Vagina (tissue), 2 donors: ENCODE results near the gene RUFY4. TPM values are rescaled to one million over a fixed set of nuclear protein-coding genes. Genes with fewer than 3 reads are reported as not detected.

ENCODE experiments used
- DNase-seq, 2 donors: peaks; one replicate each; pipeline ENCODE4 v3.0.0-alpha.2; 2017; ENCODE audit errors: extremely low spot score in 2 of 2
- H3K27ac ChIP-seq: fragments of 200-600 bp; sonication (generic); one replicate; pipeline ENCODE4 v1.5.1; 2019
- H3K27me3 ChIP-seq: fragments of 200-600 bp; sonication (generic); one replicate; pipeline ENCODE4 v1.5.1; 2019
- H3K36me3 ChIP-seq, 2 donors: fragments of 200-600 bp; sonication (generic); one replicate each; pipeline ENCODE4 v1.5.1; 2017 to 2019
- H3K4me1 ChIP-seq: fragments of 200-600 bp; sonication (generic); one replicate; pipeline ENCODE4 v1.5.1; 2019
- H3K4me3 ChIP-seq, 2 donors: fragments of 200-600 bp; sonication (generic); 1 replicate in 1 of 2; 2 replicates in 1 of 2; pipeline ENCODE4 v1.5.1; 2016 to 2019
- H3K9me3 ChIP-seq: fragments of 200-600 bp; sonication (generic); one replicate; pipeline ENCODE4 v1.5.1; 2019
- POLR2A ChIP-seq, 2 donors: fragments of 450-650 bp; IDR thresholded peaks; one replicate each; pipeline ENCODE4 v1.6.1; 2017; ENCODE audit warnings: antibody characterized with exemption in 2 of 2, mild to moderate bottlenecking in 2 of 2, moderate library complexity in 2 of 2
- POLR2AphosphoS5 ChIP-seq, 2 donors: sonication (generic); formaldehyde crosslinking; IDR thresholded peaks; one replicate each; pipeline ENCODE4 v1.9.0; 2017; ENCODE audit warnings: antibody characterized with exemption in 2 of 2, mild to moderate bottlenecking in 2 of 2, low read depth in 1 of 2; ENCODE audit not compliant: insufficient read depth in 1 of 2
- intact Hi-C: fragments of 100-400 bp; cut with DNase I; formaldehyde crosslinking; loops from one replicate; pipeline ENCODE4 v1.15.1; 2023
- total RNA-seq: library from RNA; depleted of rRNA; stranded (reverse); fragments of >200 nt; gene quantifications from one replicate; pipeline ENCODE4 v1.2.3, GENCODE V29; 2016
- TF ChIP-seq, protein P1 (sequence below), 3 experiments: fragments of 450-650 bp in 2 of 3; fragments of 200-600 bp in 1 of 3; sonication (generic) in 1 of 3; IDR thresholded peaks; one replicate each; pipeline ENCODE4 v1.5.1; 2017 to 2019; ENCODE audit warnings: antibody characterized with exemption in 3 of 3, mild to moderate bottlenecking in 2 of 3, moderate library complexity in 2 of 3

RUFY4 gene
- total RNA-seq, 1 donor from 2014 or later = not detected

GRCh38 chr2:218083352-218083676 lies 14.3 kb downstream of the RUFY4 start:
- no peaks in the 10 kb centered on the region for H3K4me1 ChIP-seq
- no peaks in the 10 kb centered on the region for H3K27me3 ChIP-seq
- no peaks in the 10 kb centered on the region for H3K36me3 ChIP-seq
- H3K4me3 ChIP-seq = no peak overlapping the region
- TF ChIP-seq POLR2A (IDR thresholded peaks at IDR 0.05) (no peak), POLR2AphosphoS5 (IDR thresholded peaks at IDR 0.05; ENCODE audit: insufficient read depth in 1 of 2, low read depth in 1 of 2) (no peak)
- TF ChIP-seq, protein P1, sequence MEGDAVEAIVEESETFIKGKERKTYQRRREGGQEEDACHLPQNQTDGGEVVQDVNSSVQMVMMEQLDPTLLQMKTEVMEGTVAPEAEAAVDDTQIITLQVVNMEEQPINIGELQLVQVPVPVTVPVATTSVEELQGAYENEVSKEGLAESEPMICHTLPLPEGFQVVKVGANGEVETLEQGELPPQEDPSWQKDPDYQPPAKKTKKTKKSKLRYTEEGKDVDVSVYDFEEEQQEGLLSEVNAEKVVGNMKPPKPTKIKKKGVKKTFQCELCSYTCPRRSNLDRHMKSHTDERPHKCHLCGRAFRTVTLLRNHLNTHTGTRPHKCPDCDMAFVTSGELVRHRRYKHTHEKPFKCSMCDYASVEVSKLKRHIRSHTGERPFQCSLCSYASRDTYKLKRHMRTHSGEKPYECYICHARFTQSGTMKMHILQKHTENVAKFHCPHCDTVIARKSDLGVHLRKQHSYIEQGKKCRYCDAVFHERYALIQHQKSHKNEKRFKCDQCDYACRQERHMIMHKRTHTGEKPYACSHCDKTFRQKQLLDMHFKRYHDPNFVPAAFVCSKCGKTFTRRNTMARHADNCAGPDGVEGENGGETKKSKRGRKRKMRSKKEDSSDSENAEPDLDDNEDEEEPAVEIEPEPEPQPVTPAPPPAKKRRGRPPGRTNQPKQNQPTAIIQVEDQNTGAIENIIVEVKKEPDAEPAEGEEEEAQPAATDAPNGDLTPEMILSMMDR (IDR thresholded peaks at IDR 0.05) = no peak
- no peak for DNase-seq
- H3K27ac ChIP-seq = no peak overlapping the region
- no peaks in the 10 kb centered on the region for H3K9me3 ChIP-seq
- intact Hi-C loops = no loop called here

DNA sequence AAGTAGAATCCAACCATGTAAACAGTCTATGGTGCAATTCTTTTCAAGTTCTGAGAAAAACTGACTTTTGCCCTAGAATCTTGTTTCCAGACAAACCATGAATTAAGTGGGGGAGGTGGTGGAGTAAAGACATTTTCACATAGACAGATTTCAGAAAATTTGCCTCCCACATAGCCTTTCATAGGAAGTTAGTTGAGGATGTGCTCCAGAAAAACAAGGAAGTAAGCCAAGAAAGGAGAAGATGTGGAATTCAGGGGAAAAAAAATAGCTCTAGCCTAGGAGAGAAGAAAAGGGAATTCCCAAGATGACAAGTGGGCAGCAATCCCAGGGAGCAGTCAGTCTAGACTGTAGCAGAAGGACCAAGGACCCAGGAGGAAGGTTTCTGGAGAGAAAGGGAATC lies 17.4 kb downstream of the RUFY4 start:
- intact Hi-C loops = no loop called here
- TF ChIP-seq POLR2AphosphoS5 (IDR thresholded peaks at IDR 0.05; ENCODE audit: insufficient read depth in 1 of 2, low read depth in 1 of 2) = no peak
- no peak for TF ChIP-seq POLR2A (IDR thresholded peaks at IDR 0.05)
- TF ChIP-seq, protein P1 (IDR thresholded peaks at IDR 0.05) = no peak
- no peak overlapping the region for H3K4me3 ChIP-seq
- H3K9me3 ChIP-seq = no peaks in the 10 kb centered on the region
- H3K36me3 ChIP-seq = no peaks in the 10 kb centered on the region
- H3K27me3 ChIP-seq = no peaks in the 10 kb centered on the region
- no peak for DNase-seq
- H3K27ac ChIP-seq = no peak overlapping the region
- H3K4me1 ChIP-seq = no peaks in the 10 kb centered on the region

GRCh38 chr2:218089259-218089658 lies 20.2 kb downstream of the RUFY4 start:
- H3K9me3 ChIP-seq = no peaks in the 10 kb centered on the region

GRCh38 chr2:218091746-218092145 lies 22.7 kb downstream of the RUFY4 start:
- no peak for DNase-seq
- Histone ChIP-seq H3K4me3 (no peak overlapping the region), H3K27me3 (no peaks in the 10 kb centered on the region), H3K27ac (no peak overlapping the region), H3K36me3 (no peaks in the 10 kb centered on the region), H3K9me3 (no peaks in the 10 kb centered on the region), H3K4me1 (no peaks in the 10 kb centered on the region)
- intact Hi-C loops = no loop called here
- TF ChIP-seq, protein P1 (IDR thresholded peaks at IDR 0.05) = no peak
- TF ChIP-seq POLR2AphosphoS5 (IDR thresholded peaks at IDR 0.05; ENCODE audit: insufficient read depth in 1 of 2, low read depth in 1 of 2) (no peak), POLR2A (IDR thresholded peaks at IDR 0.05) (no peak)

More at GRCh38 chr2:218089259-218089658, 20.2 kb downstream of the RUFY4 start:
- no peak for TF ChIP-seq POLR2A (IDR thresholded peaks at IDR 0.05)
- no peak for TF ChIP-seq POLR2AphosphoS5 (IDR thresholded peaks at IDR 0.05; ENCODE audit: insufficient read depth in 1 of 2, low read depth in 1 of 2)
- TF ChIP-seq, protein P1 (IDR thresholded peaks at IDR 0.05) = no peak
- intact Hi-C loops = no loop called here
- DNase-seq = no peak
- Histone ChIP-seq H3K4me1 (no peaks in the 10 kb centered on the region), H3K27me3 (no peaks in the 10 kb centered on the region), H3K27ac (no peak overlapping the region), H3K4me3 (no peak overlapping the region), H3K36me3 (no peaks in the 10 kb centered on the region)

DNA sequence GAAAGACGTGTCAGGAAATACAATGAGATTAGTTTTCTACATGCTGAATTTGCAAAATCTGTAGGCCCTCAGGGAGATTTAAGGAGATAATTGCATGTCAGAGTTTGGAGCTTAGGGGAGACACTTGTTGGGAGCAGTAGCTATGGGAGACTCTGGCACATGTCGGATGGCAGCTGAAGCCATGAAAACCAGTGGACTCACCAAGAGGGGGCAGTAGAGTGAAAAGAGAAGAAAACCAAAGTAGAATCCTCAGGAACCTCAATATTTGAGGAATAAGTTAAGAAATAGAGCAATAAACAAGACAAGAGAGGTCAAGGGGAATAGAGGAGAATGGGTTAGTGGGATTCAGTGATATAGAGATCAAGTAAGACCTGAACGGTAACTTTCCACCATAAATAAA lies 24.8 kb downstream of the RUFY4 start:
- Histone ChIP-seq H3K4me3 (no peak overlapping the region), H3K36me3 (no peaks in the 10 kb centered on the region), H3K27ac (no peak overlapping the region), H3K4me1 (no peaks in the 10 kb centered on the region), H3K27me3 (no peaks in the 10 kb centered on the region), H3K9me3 (no peaks in the 10 kb centered on the region)
- DNase-seq = no peak
- TF ChIP-seq POLR2AphosphoS5 (IDR thresholded peaks at IDR 0.05; ENCODE audit: insufficient read depth in 1 of 2, low read depth in 1 of 2) = no peak
- no peak for TF ChIP-seq POLR2A (IDR thresholded peaks at IDR 0.05)
- TF ChIP-seq, protein P1 (IDR thresholded peaks at IDR 0.05) = no peak
- intact Hi-C loops = no loop called here
